GM21390 (cell line): ENCODE measurements around the gene TAC3.
A peak's percentile ranks its signal among the peaks of the same experiment; 100 is the strongest.
"Not testable (repeated sequence)": the region's sequence is repeated elsewhere in the genome, so short reads cannot be mapped to it uniquely, and the experiment has no call there.

Experiments used
- ATAC-seq: cut with Tn5 transposase; IDR thresholded peaks from one replicate; pipeline ENCODE4 v1.9.1; 2021; ENCODE audit not compliant: unreplicated experiment

Gene TAC3

GRCh38 chr12:57016348-57016747, at the start of gene TAC3:
Gene TAC3, minus strand, starts transcription at chr12:57016529. Its CDS starts 732 bp downstream, at chr12:57015797.
- ATAC-seq, result no peak

- ATAC-seq, result no peak
Observed at GRCh38 chr12:57063991-57064685, 47.8 kb upstream of the TAC3 start.

- ATAC-seq, result peak; percentile 55
Observed at GRCh38 chr12:57058454-57058853, 42.1 kb upstream of the TAC3 start.

GRCh38 chr12:57057067-57057751, 40.9 kb upstream of the TAC3 start:
- no peak for ATAC-seq

- ATAC-seq, result no peak
Observed at GRCh38 chr12:57055824-57056223, 39.5 kb upstream of the TAC3 start.

GRCh38 chr12:57053901-57054300, 37.6 kb upstream of the TAC3 start:
- ATAC-seq, result not testable (repeated sequence)

GRCh38 chr12:57053146-57053545, 36.8 kb upstream of the TAC3 start:
- ATAC-seq, result not testable (repeated sequence)

GRCh38 chr12:57051011-57051410, 34.7 kb upstream of the TAC3 start:
- no peak for ATAC-seq

- no peak for ATAC-seq
Observed at GRCh38 chr12:57049890-57050289, 33.6 kb upstream of the TAC3 start, which contains the start of gene MYO1A. Gene MYO1A, minus strand, starts transcription at chr12:57050129. Its CDS starts 1,806 bp downstream, at chr12:57048323.

GRCh38 chr12:57049119-57049446, 32.8 kb upstream of the TAC3 start:
- ATAC-seq, result no peak

- ATAC-seq, result no peak
Observed at GRCh38 chr12:57048423-57049118, 32.2 kb upstream of the TAC3 start.

- no peak for ATAC-seq
Observed at GRCh38 chr12:57047981-57048380, 31.7 kb upstream of the TAC3 start.

GRCh38 chr12:57046947-57047890, 30.9 kb upstream of the TAC3 start:
- no peak for ATAC-seq

- ATAC-seq, result no peak
Observed at GRCh38 chr12:57046086-57046791, 29.9 kb upstream of the TAC3 start.

GRCh38 chr12:57044889-57045288, 28.6 kb upstream of the TAC3 start:
- ATAC-seq, result no peak

GRCh38 chr12:57044468-57044867, 28.1 kb upstream of the TAC3 start:
- no peak for ATAC-seq

- ATAC-seq, result no peak
Observed at GRCh38 chr12:57042695-57043094, 26.4 kb upstream of the TAC3 start.

GRCh38 chr12:57040750-57041149, 24.4 kb upstream of the TAC3 start:
- no peak for ATAC-seq

- ATAC-seq, result no peak
Observed at GRCh38 chr12:57040211-57040610, 23.9 kb upstream of the TAC3 start.
